Measurements from ENCODE around the gene KLHDC7A.

KLHDC7A gene

GRCh38 chr1:18473195-18473815 is 7.4 kb upstream of the KLHDC7A start:
- no peak for DNase-seq (ENCODE audit: low spot score)

- no peak for DNase-seq (ENCODE audit: low spot score)
These were observed 6.1 kb upstream of the KLHDC7A start for GRCh38 chr1:18474559-18475175.

GRCh38 chr1:18475234-18475905 is 5.4 kb upstream of the KLHDC7A start:
- no peak for DNase-seq (ENCODE audit: low spot score)

DNA sequence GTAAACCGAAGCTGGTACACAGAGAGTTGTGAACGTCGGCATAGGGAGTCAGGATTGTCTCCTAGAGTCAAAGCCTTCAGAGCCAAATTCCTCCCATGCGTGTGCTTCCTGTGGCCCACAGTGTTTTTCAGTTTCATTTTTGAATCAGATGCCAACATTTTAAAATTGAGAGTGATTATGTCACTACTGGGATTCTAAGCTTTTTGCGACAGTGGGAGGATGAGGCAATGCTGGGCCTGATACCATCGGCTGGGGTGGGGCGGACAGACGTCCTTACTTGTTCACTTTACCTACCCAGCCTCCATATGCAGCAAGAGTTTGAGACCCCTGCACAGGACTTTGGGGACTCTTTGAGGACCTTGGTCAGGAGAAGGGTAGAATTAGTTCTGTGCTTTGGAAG is 1.3 kb upstream of the KLHDC7A start:
- no peak for DNase-seq (ENCODE audit: low spot score)

DNA sequence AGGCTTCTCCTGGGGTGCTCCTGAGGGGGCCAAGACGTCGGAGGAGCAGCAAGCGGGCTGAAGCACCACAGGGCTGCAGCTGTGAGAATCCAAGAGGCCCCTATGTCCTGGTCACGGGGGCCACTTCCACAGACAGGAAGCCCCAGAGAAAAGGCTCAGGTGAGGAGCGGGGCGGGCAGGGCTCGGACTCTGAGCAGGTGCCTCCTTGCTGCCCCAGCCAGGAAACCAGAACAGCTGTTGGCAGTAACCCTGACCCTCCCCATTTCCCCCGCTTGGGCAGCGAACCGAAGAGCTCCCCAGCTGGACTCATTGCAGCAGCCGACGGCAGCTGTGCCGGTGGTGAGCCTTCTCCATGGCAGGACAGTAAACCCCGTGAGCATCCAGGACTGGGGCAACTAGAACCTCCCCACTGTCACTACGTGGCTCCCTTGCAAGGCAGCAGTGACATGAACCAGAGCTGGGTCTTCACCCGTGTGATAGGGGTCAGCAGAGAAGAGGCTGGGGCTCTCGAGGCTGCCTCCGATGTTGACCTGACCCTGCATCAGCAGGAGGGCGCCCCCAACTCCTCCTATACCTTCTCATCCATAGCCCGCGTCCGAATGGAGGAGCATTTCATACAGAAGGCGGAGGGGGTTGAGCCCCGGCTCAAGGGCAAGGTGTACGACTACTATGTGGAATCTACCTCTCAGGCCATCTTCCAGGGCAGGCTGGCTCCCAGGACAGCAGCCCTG is 625 bp downstream of the KLHDC7A start:
- no peak for DNase-seq (ENCODE audit: low spot score)

DNA sequence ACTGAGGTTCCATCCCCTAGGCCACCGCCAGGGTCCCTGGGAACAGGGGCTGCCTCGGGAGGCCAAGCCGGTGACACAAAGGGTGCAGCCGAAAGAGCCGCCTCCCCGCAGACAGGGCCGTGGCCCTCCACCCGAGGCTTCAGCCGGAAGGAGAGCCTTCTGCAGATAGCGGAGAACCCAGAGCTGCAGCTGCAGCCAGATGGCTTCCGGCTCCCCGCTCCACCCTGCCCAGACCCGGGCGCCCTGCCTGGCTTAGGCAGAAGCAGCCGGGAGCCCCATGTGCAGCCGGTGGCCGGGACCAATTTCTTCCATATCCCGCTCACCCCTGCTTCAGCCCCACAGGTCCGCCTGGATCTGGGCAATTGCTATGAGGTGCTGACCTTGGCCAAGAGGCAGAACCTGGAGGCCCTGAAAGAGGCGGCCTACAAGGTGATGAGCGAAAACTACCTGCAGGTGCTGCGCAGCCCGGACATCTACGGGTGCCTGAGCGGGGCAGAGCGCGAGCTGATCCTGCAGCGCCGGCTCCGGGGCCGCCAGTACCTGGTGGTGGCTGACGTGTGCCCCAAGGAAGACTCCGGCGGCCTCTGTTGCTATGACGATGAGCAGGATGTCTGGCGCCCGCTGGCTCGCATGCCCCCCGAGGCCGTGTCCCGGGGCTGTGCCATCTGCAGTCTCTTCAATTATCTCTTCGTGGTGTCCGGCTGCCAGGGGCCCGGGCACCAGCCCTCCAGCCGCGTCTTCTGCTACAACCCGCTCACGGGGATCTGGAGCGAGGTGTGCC is 1.4 kb downstream of the KLHDC7A start:
- no peak for DNase-seq (ENCODE audit: low spot score)

- DNase-seq (ENCODE audit: low spot score), result no peak
These were observed 2.1 kb downstream of the KLHDC7A start for GRCh38 chr1:18482721-18483425.

- no peak for DNase-seq (ENCODE audit: low spot score)
These were observed 3.5 kb downstream of the KLHDC7A start for GRCh38 chr1:18484276-18484675.

DNA sequence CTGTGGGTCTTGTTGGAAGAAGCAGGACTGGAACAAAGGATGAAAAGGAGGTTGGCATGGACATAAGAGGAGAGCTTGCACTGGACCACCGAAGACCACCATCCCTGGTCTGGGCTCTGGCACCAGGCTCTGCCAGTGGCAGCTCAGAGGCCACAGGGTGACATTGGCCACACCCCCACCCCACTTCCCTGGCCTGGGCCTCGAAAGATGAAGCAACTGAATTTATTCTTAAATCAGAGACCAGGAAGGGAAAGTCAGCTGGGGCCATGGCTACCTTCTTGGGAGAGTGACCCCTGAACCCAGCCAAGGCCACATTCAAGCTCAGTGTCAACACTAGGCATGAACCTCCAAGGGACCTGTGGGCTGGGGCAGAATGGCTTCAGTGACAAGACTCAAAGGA is 4.0 kb downstream of the KLHDC7A start:
- no peak for DNase-seq (ENCODE audit: low spot score)

- DNase-seq (ENCODE audit: low spot score), result peak; percentile 9
These were observed 4.5 kb downstream of the KLHDC7A start for GRCh38 chr1:18485227-18485626.

DNA sequence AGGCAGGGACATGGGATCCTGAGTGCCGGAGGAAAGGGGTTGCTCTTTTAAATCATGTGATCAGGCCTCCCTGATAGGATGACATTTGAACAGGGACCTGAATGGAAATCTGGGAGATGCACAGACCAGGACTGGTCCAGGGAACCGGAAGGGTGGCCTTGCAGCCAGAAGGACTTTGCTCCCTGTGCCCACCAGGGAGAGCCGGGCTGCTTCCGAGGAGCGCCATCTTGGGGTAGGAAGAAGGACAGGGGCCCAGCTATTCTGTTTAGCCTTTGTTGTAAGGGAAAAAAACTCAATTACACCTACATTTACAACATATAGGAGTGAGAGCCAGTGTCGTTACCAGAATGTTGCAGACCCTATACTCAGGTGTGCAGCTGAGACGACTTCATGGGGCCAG is 5.5 kb downstream of the KLHDC7A start:
- peak; percentile 14 for DNase-seq (ENCODE audit: low spot score)

GRCh38 chr1:18489417-18490143 is 8.8 kb downstream of the KLHDC7A start:
- no peak for DNase-seq (ENCODE audit: low spot score)

- no peak for DNase-seq (ENCODE audit: low spot score)
These were observed 10.4 kb downstream of the KLHDC7A start for GRCh38 chr1:18491168-18491567.

- no peak for DNase-seq (ENCODE audit: low spot score)
These were observed 13.6 kb downstream of the KLHDC7A start for GRCh38 chr1:18494304-18494703.

GRCh38 chr1:18495635-18496034 is 14.9 kb downstream of the KLHDC7A start:
- DNase-seq (ENCODE audit: low spot score), result no peak

DNA sequence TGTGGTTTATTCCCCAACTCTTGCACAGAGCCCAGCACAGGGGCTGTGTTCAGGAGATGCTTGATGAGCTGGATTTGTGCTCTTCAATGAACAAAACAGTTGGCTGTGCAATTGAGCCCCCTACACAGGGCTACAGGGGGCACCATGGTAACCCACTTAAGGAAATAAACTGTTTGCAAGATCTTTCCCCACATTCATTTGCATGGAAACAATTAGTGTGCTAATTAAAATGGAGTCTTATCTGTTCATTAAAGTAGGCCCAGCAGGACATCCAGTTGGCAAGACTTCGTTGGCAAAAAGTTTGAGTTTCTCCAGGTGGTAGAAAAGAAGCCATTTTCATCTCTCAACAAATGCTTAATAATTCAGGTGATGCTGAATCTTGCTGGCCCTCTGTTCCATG is 15.3 kb downstream of the KLHDC7A start:
- DNase-seq (ENCODE audit: low spot score), result no peak

- no peak for DNase-seq (ENCODE audit: low spot score)
These were observed 15.9 kb downstream of the KLHDC7A start for GRCh38 chr1:18496497-18497235.

GRCh38 chr1:18501833-18502232 is 21.1 kb downstream of the KLHDC7A start:
- no peak for DNase-seq (ENCODE audit: low spot score)

DNA sequence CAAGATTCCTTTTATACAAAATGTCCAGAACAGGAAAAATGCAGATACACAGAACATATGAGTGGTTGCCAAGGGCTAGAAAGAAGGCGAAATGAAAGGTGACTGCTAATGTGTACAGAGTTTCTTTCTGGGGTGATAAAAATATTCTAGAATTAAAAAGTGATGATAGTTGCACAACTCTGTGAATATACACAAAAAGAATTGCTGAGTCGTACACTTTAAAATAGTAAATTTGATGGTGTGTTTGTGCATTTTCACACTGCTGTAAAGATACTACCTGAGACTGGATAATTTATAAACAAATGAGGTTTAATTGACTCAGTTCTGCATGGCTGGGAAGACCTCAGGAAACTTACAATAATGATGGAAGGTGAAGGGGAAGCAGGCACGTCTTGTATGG is 23.9 kb downstream of the KLHDC7A start:
- DNase-seq (ENCODE audit: low spot score), result no peak

DNA sequence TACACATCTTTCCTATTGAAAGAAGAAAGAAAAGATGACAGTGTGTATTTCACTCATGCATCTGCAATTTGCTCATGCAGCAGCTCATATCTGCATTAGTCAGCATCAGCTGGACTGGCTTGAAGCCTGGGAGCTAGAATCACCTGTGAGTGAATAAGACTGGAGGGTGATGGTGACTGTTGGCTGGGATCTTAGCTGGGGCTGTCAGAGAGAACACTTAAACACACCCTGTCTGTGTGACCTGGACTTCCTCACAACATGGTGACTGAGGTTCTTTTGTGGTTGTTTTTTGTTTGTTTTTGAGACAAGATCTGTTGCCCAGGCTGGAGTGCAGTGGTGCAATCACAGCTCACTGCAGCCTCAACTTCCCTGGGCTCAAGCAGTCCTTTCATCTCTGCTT is 24.9 kb downstream of the KLHDC7A start:
- no peak for DNase-seq (ENCODE audit: low spot score)

Data from SW480 (cell line).